ENCODE data around the gene CCDC85C. TPM values are rescaled to one million over a fixed set of nuclear protein-coding genes. Genes with fewer than 3 reads are reported as not detected.

Gene CCDC85C
- total RNA-seq, 2 donors from 2014 or later: 54.0 to 73.4 TPM

- intact Hi-C loops (cut with DNase I): loop anchor here (2.0 to 10.0 kb wide), 2 partner anchors 111 to 367 kb away; no protein-coding TSS in a partner anchor
- H3K4me1 ChIP-seq: no peaks in the 10 kb centered on the region
- H3K36me3 ChIP-seq: no peaks in the 10 kb centered on the region
Observed at GRCh38 chr14:99517643-99518381, 86.2 kb downstream of the CCDC85C start.

DNA sequence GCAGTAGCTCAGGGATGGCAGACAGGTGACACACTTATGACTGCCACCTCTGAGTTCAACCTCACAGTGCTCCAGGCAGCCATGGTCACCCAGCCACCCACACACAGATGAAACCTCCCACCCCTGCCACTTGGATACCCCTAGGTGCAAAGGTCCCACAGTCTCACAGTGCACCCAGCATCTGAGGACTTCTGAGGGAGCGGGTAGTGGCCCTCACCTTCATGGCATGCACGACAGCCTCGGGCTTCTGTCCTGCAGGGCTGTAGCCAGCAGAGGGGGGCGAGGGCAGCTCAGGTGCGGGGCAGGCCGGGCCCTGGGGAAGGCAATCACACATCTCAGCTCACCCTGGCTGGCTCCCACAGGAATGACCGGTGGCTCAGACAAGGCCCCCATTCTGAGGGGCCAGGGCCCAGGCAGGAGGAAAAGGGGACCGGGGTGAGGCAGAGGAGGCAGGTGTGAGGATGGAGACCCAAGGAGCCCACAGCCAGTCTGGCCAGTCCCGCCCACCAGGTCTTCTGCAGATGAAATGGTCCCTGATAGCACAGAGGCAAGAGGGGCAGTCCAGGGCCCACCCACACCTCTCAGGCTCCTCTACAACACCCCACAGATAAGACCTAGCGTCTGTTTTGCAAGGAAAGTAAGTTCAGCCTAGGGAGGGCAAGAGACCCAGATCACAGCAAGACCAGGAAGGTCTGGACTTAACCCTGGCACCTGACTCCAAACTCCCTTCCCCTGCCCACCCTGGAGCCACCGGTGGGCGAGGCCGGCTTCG is 87.0 kb downstream of the CCDC85C start:
- Histone ChIP-seq H3K36me3 (no peaks in the 10 kb centered on the region), H3K9ac (ENCODE audit: low read depth in 2 of 2, low read length in 2 of 2) (no peak overlapping the region), H3K27ac (no peak overlapping the region), H3K4me1 (no peaks in the 10 kb centered on the region), H3K4me3 (no peak overlapping the region), H3K9me3 (no peaks in the 10 kb centered on the region), H3K27me3 (no peaks in the 10 kb centered on the region)
- no peak for DNase-seq
- TF ChIP-seq, protein P1, sequence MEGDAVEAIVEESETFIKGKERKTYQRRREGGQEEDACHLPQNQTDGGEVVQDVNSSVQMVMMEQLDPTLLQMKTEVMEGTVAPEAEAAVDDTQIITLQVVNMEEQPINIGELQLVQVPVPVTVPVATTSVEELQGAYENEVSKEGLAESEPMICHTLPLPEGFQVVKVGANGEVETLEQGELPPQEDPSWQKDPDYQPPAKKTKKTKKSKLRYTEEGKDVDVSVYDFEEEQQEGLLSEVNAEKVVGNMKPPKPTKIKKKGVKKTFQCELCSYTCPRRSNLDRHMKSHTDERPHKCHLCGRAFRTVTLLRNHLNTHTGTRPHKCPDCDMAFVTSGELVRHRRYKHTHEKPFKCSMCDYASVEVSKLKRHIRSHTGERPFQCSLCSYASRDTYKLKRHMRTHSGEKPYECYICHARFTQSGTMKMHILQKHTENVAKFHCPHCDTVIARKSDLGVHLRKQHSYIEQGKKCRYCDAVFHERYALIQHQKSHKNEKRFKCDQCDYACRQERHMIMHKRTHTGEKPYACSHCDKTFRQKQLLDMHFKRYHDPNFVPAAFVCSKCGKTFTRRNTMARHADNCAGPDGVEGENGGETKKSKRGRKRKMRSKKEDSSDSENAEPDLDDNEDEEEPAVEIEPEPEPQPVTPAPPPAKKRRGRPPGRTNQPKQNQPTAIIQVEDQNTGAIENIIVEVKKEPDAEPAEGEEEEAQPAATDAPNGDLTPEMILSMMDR (IDR thresholded peaks at IDR 0.05): no peak
- intact Hi-C loops (cut with DNase I): loop anchor here (10.0 kb wide), 1 partner anchor 368 kb away; no protein-coding TSS in a partner anchor

More at GRCh38 chr14:99517643-99518381, 86.2 kb downstream of the CCDC85C start:
- TF ChIP-seq, protein P1 (IDR thresholded peaks at IDR 0.05): no peak
- no peak overlapping the region for H3K4me3 ChIP-seq
- no peaks in the 10 kb centered on the region for H3K9me3 ChIP-seq
- H3K27ac ChIP-seq: no peak overlapping the region
- no peak for DNase-seq
- no peaks in the 10 kb centered on the region for H3K27me3 ChIP-seq
- H3K9ac ChIP-seq (ENCODE audit: low read depth in 2 of 2, low read length in 2 of 2): no peak overlapping the region

- H3K9me3 ChIP-seq: no peaks in the 10 kb centered on the region
- H3K27ac ChIP-seq: no peak overlapping the region
- TF ChIP-seq, protein P1 (IDR thresholded peaks at IDR 0.05): no peak
- H3K36me3 ChIP-seq: no peaks in the 10 kb centered on the region
- DNase-seq: no peak
- no peak overlapping the region for H3K9ac ChIP-seq (ENCODE audit: low read depth in 2 of 2, low read length in 2 of 2)
- H3K4me1 ChIP-seq: no peaks in the 10 kb centered on the region
- intact Hi-C loops (cut with DNase I): loop anchor here (10.0 kb wide), 1 partner anchor 368 kb away; no protein-coding TSS in a partner anchor
- H3K4me3 ChIP-seq: no peak overlapping the region
- H3K27me3 ChIP-seq: no peaks in the 10 kb centered on the region
Observed at GRCh38 chr14:99516156-99516870, 87.7 kb downstream of the CCDC85C start.

DNA sequence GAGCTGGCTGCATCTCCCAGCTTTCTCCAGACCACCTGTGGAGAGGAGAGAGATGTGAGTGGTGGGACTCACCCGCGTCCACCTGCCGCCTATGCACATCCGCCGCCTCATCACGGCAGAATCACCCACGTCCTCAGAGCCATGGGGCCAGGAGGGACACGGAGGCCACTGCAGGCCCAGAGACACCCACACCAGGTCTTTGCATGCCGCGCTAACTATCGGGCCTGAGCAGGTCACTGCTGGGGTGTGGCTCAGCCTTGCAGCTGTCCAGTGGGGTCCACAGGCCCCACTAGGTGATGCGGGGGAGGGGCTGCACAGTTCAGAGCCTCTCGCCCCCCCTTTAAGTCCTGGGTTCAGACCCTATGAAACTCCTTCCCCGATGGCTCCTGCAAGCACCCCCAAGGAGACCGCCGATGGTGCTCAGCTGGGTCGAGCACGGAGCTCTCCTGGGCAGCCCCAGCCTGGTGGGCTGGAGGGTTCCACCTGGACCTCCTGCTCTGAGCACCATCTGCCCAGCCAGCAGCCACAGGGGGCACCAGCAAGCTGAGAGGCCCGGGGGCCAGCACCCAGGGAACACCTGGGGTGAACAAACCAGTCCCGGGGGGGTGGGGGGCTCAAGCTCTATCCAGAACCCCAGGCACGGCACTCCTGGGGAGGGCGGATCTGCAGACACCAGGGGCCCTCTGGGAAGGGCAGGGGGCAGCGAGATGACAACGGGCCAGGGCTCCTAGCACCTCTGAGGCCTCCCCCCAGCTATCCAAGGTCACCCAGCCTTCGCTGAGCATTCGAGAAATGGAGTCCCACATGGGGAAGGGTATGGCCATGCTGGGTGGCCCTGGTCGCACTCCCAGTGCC is 88.5 kb downstream of the CCDC85C start:
- TF ChIP-seq, protein P1 (IDR thresholded peaks at IDR 0.05): no peak
- Histone ChIP-seq H3K4me1 (no peaks in the 10 kb centered on the region), H3K9ac (ENCODE audit: low read depth in 2 of 2, low read length in 2 of 2) (no peak overlapping the region), H3K27me3 (no peaks in the 10 kb centered on the region), H3K4me3 (no peak overlapping the region), H3K9me3 (no peaks in the 10 kb centered on the region), H3K36me3 (no peaks in the 10 kb centered on the region), H3K27ac (no peak overlapping the region)
- no peak for DNase-seq
- intact Hi-C loops (cut with DNase I): loop anchor here (10.0 kb wide), 1 partner anchor 369 kb away; no protein-coding TSS in a partner anchor

Measured in colonic mucosa (tissue), 4 donors.